Activated CD8-positive, alpha-beta memory T cell treated with anti-CD3 and anti-CD28 coated beads, Interleukin-2, amount 50 U/mL, for 24 hours (primary cell): ENCODE results near the gene CBR4.
"Not testable (repeated sequence)": the region's sequence is repeated elsewhere in the genome, so short reads cannot be mapped to it uniquely, and the experiment has no call there.

ENCODE experiments used
- DNase-seq: peaks from one replicate; pipeline ENCODE4 v3.0.0-alpha.2; 2020; ENCODE audit errors: extremely low read depth

Gene CBR4

GRCh38 chr4:169010125-169011023 lies at the start of gene CBR4:
TSS of gene CBR4 (minus strand) at chr4:169010255. CDS start at chr4:169010089, 166 bp downstream.
- peak; percentile 92 for DNase-seq

GRCh38 chr4:169059306-169060211 lies 49.5 kb upstream of the CBR4 start:
- no peak for DNase-seq

GRCh38 chr4:169058312-169058711 lies 48.3 kb upstream of the CBR4 start:
- no peak for DNase-seq

DNA sequence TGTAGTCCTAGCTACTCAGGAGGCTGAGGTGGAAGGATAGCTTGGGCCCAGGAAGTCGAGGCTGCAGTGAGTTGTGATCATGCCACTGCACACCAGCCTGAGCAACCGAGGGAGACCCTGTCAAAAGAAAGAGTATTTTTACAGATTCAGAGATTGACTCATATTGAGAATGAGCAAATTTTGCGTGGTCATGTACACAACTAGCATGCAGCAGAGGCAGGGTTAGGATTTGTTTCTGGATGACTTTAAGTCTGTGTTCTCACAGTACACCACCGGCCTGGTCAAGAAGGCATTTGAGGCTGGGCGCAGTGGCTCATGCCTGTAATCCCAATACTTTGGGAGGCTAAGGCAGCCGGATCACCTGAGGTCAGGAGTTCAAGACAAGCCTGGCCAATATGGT lies 44.8 kb upstream of the CBR4 start:
- no peak for DNase-seq

DNA sequence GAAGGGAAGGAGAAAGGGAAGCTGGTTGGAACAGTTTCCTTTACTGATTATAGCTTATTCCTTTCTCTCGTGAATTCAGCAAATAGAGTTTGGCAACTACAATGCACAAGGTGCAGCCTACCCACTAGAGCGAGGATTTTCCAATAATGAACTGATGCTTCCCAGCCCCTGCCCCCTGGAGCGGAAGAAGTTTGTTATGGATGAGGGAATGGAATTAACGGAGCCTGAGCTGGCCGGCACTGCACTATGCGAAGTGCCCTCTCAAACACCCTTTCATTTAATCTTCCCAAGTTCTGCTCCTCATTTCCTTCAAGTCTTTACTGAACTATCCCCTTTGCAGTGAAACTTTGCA lies 42.5 kb upstream of the CBR4 start:
- DNase-seq, result no peak

GRCh38 chr4:169051761-169052593 lies 41.9 kb upstream of the CBR4 start:
- no peak for DNase-seq

GRCh38 chr4:169050881-169051760 lies 41.1 kb upstream of the CBR4 start:
- no peak for DNase-seq

- DNase-seq, result no peak
Measured at GRCh38 chr4:169050284-169050683, 40.2 kb upstream of the CBR4 start.

GRCh38 chr4:169048868-169049414 lies 38.9 kb upstream of the CBR4 start:
- no peak for DNase-seq

DNA sequence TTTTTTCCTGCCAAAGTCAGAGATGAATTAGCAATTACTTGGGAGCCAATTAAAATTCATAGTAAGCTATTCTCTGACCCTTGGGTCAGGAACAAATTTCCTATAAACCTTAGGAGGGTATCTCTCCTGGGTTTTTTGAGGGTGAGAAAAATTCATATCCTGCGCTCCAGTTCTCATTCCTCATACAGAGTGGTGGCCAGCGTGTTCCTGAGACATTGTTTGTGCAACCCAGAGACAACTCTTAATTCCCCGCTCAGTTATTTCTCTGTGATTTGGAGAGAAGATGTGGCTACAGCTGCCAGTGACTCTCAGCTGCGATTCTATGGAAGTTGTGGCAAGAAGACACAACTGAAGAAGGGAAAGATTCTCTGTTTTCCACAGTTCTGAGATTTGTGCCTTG lies 37.9 kb upstream of the CBR4 start:
- no peak for DNase-seq

GRCh38 chr4:169045862-169046584 lies 36.0 kb upstream of the CBR4 start:
- no peak for DNase-seq

DNA sequence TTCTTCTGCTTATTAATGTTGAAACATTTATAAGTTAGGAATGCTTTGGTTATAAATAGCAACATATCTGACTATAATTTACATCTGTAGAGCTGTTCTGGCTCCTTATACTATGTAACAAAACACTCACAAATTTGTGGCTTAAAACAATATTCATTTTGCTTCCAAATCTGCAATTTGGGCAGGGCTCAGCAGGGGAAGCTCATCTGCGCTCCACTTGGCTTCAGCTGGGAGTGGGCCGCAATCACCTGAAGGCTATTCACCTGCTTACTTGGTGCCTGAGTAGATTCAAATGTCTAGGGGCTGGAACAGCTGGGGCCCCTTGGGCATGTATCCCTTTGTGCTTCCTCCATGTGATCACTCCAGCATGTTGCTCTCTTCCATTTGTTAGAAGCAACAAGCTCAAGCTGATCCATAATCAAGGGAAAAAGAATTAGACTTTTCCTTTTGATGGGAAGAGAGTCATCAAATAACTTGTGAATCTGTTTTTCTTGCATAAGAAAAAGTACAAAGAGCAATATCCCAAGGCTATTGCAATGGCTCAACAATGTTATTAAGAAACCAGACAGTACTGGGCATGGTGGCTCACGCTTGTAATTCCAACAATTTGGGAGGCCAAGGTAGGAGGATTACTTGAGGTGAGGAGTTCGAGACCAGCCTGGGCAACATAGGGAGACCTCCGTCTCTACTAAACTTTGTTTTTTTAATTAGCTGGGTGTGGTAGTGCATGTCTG lies 34.8 kb upstream of the CBR4 start:
- no peak for DNase-seq

GRCh38 chr4:169042608-169043007 lies 32.6 kb upstream of the CBR4 start:
- DNase-seq, result no peak

- DNase-seq, result no peak
Measured at GRCh38 chr4:169040559-169041261, 30.7 kb upstream of the CBR4 start.

GRCh38 chr4:169039251-169039954 lies 29.3 kb upstream of the CBR4 start:
- DNase-seq, result no peak

DNA sequence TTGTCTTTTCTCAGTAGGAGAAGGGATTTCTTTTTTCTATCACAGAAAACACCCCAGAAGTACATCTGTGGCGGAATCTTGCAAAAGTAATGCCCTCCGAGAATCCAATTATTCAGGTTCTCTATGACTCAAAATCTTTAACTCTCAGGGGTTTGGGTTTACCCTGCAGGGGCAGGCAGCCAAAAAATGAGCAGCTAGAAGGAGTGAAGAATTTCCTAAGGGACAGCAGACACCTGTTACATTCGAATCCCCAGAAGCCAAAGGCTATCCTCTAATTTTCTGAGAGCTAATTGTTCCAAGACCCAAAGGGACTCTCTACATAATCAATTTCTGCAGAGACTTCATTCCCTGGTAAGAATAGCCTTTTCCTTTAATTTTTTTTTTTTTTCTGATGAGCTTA lies 27.5 kb upstream of the CBR4 start:
- no peak for DNase-seq

DNA sequence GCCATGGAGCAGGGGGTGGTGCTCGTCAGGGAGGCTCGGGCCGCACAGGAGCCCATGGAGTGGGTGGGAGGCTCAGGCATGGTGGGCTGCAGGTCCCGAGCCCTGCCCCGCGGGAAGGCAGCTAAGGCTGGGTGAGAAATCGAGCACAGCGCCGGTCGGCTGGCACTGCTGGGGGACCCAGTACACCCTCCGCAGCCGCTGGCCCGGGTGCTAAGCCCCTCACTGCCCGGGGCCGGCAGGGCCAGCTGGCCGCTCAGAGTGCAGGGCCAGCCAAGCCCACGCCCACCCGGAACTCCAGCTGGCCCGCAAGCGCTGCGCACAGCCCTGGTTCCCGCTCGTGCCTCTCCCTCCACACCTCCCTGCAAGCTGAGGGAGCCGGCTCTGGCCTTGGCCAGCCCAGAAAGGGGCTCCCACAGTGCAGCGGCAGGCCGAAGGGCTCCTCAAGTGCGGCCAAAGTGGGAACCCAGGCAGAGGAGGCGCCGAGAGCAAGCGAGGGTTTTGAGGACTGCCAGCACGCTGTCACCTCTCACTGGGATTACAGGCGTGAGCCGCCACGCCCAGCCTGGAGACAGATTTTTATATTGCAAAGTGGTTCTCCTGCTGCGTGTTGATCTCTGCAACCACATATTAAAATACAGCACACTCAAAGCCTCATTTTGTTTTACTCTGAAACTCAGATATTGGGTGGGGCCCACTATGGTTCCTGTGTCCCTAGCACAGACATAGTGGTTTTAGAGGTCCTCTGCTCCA lies 26.0 kb upstream of the CBR4 start:
- not testable (repeated sequence) for DNase-seq
